ENCODE results near the gene NTM. TPM values are rescaled to one million over a fixed set of nuclear protein-coding genes. Genes with fewer than 3 reads are reported as not detected.
A peak's percentile ranks its signal among the peaks of the same experiment; 100 is the strongest.
"Not testable (repeated sequence)": the region's sequence is repeated elsewhere in the genome, so short reads cannot be mapped to it uniquely, and the experiment has no call there.

NTM gene
- total RNA-seq, 1 donor from 2014 or later: 92.1 TPM

GRCh38 chr11:132060567-132060966, 690.2 kb downstream of the NTM start:
- TF ChIP-seq CTCF (IDR thresholded peaks at IDR 0.05): no peak
- Mint-ChIP-seq H3K4me1 (ENCODE audit: low read depth) (peaks cover 63% of the 10 kb centered on the region), H3K36me3 (ENCODE audit: low read depth) (no peaks in the 10 kb centered on the region), H3K4me3 (ENCODE audit: unreplicated experiment) (no peak overlapping the region), H3K27ac (ENCODE audit: unreplicated experiment) (no peak overlapping the region), H3K27me3 (ENCODE audit: low read depth) (no peaks in the 10 kb centered on the region), H3K9me3 (ENCODE audit: low read depth) (no peaks in the 10 kb centered on the region)
- no peak for DNase-seq (ENCODE audit: low spot score)

- no peak for DNase-seq (ENCODE audit: low spot score)
- peak overlapping the region; percentile 97 for H3K27ac Mint-ChIP-seq (ENCODE audit: unreplicated experiment)
- peaks cover 5% of the 10 kb centered on the region for H3K36me3 Mint-ChIP-seq (ENCODE audit: low read depth)
- no peak overlapping the region for H3K4me3 Mint-ChIP-seq (ENCODE audit: unreplicated experiment)
- peaks cover 75% of the 10 kb centered on the region for H3K4me1 Mint-ChIP-seq (ENCODE audit: low read depth)
- TF ChIP-seq CTCF (IDR thresholded peaks at IDR 0.05): no peak
- no peaks in the 10 kb centered on the region for H3K27me3 Mint-ChIP-seq (ENCODE audit: low read depth)
- H3K9me3 Mint-ChIP-seq (ENCODE audit: low read depth): peaks cover 8% of the 10 kb centered on the region
Measured at GRCh38 chr11:132062031-132062430, 691.6 kb downstream of the NTM start.

DNA sequence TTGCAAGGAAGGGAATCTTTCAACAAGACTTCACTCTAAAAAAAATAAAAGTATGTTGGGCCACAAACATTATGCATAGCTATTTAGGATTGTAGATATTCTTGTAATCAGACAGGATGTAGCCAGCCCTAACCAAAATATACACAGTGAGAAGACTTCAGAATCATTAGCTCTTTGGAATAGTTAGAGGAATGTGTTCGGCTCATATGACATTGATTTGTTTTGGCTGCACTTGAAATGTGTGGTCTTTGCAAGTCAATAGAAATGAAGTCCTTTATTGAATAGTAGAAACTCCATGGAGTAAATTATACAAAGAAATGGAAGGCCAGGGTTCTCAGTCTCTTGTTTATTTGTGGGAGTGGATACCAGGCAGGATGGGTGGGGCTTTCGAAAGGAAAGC, 692.1 kb downstream of the NTM start:
- no peak for DNase-seq (ENCODE audit: low spot score)
- Mint-ChIP-seq H3K27ac (ENCODE audit: unreplicated experiment) (peak overlapping the region; percentile 97), H3K4me1 (ENCODE audit: low read depth) (peaks cover 78% of the 10 kb centered on the region)

DNA sequence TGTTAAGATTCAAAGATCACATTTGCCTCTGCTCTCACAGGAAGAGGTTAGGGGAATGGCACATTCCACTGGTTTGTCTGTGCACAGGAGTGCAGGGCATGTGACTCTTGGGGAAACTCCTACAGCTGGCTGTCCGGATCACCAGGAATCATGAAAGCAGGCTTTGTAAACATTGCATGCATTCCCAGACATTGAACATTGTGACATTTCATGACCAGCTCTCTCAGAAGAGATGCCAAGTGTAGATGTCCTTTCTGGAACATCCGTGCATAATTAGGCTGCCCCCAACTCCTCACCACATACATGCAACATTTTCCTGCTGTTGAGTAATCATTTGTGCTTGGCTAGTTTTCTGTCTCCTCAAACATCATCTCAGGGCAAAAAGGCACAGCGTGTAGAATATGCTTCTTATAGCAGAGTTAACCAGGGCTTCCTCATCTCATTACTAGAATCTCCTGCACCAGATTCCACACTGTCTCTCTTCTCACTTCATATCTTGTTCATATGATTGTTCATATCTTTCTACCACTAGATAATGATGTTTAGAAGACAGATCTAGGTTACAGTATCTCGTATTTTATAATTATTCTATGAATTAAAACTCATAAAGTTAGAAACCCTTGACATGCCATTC, 694.7 kb downstream of the NTM start:
- Mint-ChIP-seq H3K4me3 (ENCODE audit: unreplicated experiment) (no peak overlapping the region), H3K9me3 (ENCODE audit: low read depth) (peaks cover 13% of the 10 kb centered on the region), H3K36me3 (ENCODE audit: low read depth) (peaks cover 7% of the 10 kb centered on the region), H3K27ac (ENCODE audit: unreplicated experiment) (peak overlapping the region; percentile 97), H3K27me3 (ENCODE audit: low read depth) (no peaks in the 10 kb centered on the region), H3K4me1 (ENCODE audit: low read depth) (peaks cover 79% of the 10 kb centered on the region)
- DNase-seq (ENCODE audit: low spot score): no peak
- TF ChIP-seq CTCF (IDR thresholded peaks at IDR 0.05): no peak

More for the DNA sequence above, 692.1 kb downstream of the NTM start:
- Mint-ChIP-seq H3K27me3 (ENCODE audit: low read depth) (no peaks in the 10 kb centered on the region), H3K4me3 (ENCODE audit: unreplicated experiment) (no peak overlapping the region), H3K36me3 (ENCODE audit: low read depth) (peaks cover 7% of the 10 kb centered on the region), H3K9me3 (ENCODE audit: low read depth) (peaks cover 10% of the 10 kb centered on the region)
- TF ChIP-seq CTCF (IDR thresholded peaks at IDR 0.05): no peak

GRCh38 chr11:132068556-132068955, 698.1 kb downstream of the NTM start:
- no peak for TF ChIP-seq CTCF (IDR thresholded peaks at IDR 0.05)
- H3K27ac Mint-ChIP-seq (ENCODE audit: unreplicated experiment): peak overlapping the region; percentile 13
- H3K36me3 Mint-ChIP-seq (ENCODE audit: low read depth): peaks cover 7% of the 10 kb centered on the region
- peaks cover 68% of the 10 kb centered on the region for H3K4me1 Mint-ChIP-seq (ENCODE audit: low read depth)
- H3K27me3 Mint-ChIP-seq (ENCODE audit: low read depth): no peaks in the 10 kb centered on the region
- peaks cover 13% of the 10 kb centered on the region for H3K9me3 Mint-ChIP-seq (ENCODE audit: low read depth)
- DNase-seq (ENCODE audit: low spot score): no peak
- H3K4me3 Mint-ChIP-seq (ENCODE audit: unreplicated experiment): no peak overlapping the region

GRCh38 chr11:132069593-132069992, 699.2 kb downstream of the NTM start:
- DNase-seq (ENCODE audit: low spot score); H3K4me3 Mint-ChIP-seq (ENCODE audit: unreplicated experiment); H3K27ac Mint-ChIP-seq (ENCODE audit: unreplicated experiment); H3K27me3 Mint-ChIP-seq (ENCODE audit: low read depth); H3K36me3 Mint-ChIP-seq (ENCODE audit: low read depth): not testable (repeated sequence)
- H3K4me1 Mint-ChIP-seq (ENCODE audit: low read depth): peaks cover 68% of the 10 kb centered on the region
- H3K9me3 Mint-ChIP-seq (ENCODE audit: low read depth): peaks cover 13% of the 10 kb centered on the region

DNA sequence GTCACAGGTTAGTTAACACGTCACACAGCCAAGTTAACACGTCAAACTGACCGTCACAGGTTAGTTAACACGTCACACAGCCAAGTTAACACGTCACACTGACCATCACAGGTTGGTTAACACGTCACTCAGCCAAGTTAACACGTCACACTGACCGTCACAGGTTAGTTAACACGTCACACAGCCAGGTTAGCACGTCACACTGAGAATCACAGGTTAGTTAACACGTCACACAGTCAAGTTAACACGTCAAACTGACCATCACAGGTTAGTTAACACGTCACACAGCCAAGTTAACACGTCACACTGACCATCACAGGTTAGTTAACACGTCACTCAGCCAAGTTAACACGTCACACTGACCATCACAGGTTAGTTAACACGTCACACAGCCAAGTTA, 700.5 kb downstream of the NTM start:
- H3K27me3 Mint-ChIP-seq (ENCODE audit: low read depth); DNase-seq (ENCODE audit: low spot score); H3K36me3 Mint-ChIP-seq (ENCODE audit: low read depth); H3K27ac Mint-ChIP-seq (ENCODE audit: unreplicated experiment); H3K4me3 Mint-ChIP-seq (ENCODE audit: unreplicated experiment): not testable (repeated sequence)
- Mint-ChIP-seq H3K9me3 (ENCODE audit: low read depth) (peaks cover 13% of the 10 kb centered on the region), H3K4me1 (ENCODE audit: low read depth) (peaks cover 68% of the 10 kb centered on the region)
